Skeletal muscle tissue (tissue), 4 donors: ENCODE results near the gene FMNL3. TPM values are rescaled to one million over a fixed set of nuclear protein-coding genes. Genes with fewer than 3 reads are reported as not detected.
A peak's percentile ranks its signal among the peaks of the same experiment; 100 is the strongest.

Source experiments
- H3K27ac ChIP-seq: one replicate; pipeline ENCODE4 v1.7.0; 2013; ENCODE audit warnings: mild to moderate bottlenecking, low read depth, low read length, inconsistent platforms
- H3K27me3 ChIP-seq, 3 donors: one replicate each; pipeline ENCODE4 v1.7.0; 2013; ENCODE audit warnings: low read length in 3 of 3; ENCODE audit not compliant: control insufficient read depth in 3 of 3, insufficient read depth in 3 of 3
- H3K36me3 ChIP-seq, 3 donors: one replicate each; pipeline ENCODE4 v1.7.0; 2013; ENCODE audit warnings: low read length in 3 of 3; ENCODE audit not compliant: control insufficient read depth in 3 of 3, insufficient read depth in 3 of 3
- H3K4me1 ChIP-seq, 3 donors: one replicate each; pipeline ENCODE4 v1.7.0; 2013; ENCODE audit warnings: low read length in 3 of 3, mild to moderate bottlenecking in 3 of 3; ENCODE audit not compliant: control insufficient read depth in 3 of 3, insufficient read depth in 3 of 3
- H3K4me3 ChIP-seq, 3 donors: one replicate each; pipeline ENCODE4 v1.7.0; 2013; ENCODE audit warnings: low read length in 3 of 3
- H3K9ac ChIP-seq, 3 donors: one replicate each; pipeline ENCODE4 v1.7.0; 2013; ENCODE audit warnings: low read length in 3 of 3, mild to moderate bottlenecking in 3 of 3, moderate library complexity in 2 of 3, low read depth in 1 of 3
- H3K9me3 ChIP-seq, 3 donors: one replicate each; pipeline ENCODE4 v1.7.0; 2013; ENCODE audit warnings: low read length in 3 of 3; ENCODE audit not compliant: control insufficient read depth in 3 of 3
- total RNA-seq: library from RNA; depleted of rRNA; stranded (reverse); fragments of >200 nt; gene quantifications from one replicate; pipeline ENCODE4 v1.2.3, GENCODE V29; 2014
- donor health status: Osteomylitis.

FMNL3 gene
- total RNA-seq, 1 donor from 2014 or later = 19.3 TPM

DNA sequence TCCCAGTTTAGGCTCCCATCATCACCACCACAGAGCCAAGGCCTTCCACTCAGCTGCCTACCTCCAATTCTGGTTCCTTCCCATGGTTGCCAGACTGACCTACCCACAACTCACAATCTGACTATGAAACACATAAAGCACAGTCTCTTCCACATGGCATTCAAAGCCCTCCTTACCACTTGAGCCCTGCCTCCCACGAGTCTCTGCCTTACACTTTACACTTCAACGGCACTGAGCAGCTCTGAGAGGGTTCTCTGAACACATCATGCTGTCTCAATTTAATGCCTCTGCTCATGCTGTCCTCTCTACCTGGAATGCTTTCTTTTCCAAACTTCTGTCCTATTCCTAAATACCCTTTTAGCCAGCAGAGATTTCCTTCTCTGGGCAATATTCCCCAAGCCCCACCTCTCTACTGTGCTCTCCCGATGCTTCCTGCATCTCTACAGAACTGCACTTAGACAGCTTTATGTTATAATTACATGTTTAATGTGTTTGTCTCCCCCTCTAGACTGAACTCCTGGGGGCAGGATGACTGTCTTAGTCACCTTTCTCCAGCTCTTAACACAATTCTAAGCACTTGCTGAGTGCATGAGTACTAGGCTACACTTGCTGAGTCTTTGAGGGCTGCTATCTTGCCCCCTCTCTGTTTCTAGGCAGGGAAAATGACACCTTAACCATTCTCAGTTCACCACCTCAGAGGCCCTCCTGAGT, 23.5 kb downstream of the FMNL3 start:
- no peaks in the 10 kb centered on the region for H3K27me3 ChIP-seq
- H3K9ac ChIP-seq = no peak overlapping the region
- H3K9me3 ChIP-seq = no peaks in the 10 kb centered on the region
- peaks cover 0 to 5% (median 2%) of the 10 kb centered on the region in 3 donors for H3K4me1 ChIP-seq
- no peak overlapping the region for H3K4me3 ChIP-seq
- H3K36me3 ChIP-seq = no peaks in the 10 kb centered on the region
- no peak overlapping the region for H3K27ac ChIP-seq

DNA sequence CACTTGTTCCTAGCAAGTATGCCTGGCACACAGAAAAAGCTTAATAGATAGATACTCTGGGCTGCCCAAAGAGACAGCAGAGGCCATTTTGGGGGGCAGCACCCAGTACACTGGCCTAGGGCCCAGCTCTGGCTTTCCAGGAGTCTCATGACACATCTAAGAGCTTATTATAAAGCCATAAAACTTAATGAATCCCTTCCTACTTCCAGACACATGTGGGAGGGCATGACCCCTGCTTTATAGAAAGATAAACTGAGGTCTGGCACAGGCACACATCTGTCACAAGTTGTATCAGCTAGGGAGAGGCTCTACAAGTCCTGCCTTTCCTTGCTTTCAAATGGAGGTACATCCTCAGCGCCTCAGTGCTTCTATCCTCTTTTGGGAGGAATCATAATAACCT, 27.1 kb downstream of the FMNL3 start:
- no peaks in the 10 kb centered on the region for H3K36me3 ChIP-seq
- H3K27me3 ChIP-seq = no peaks in the 10 kb centered on the region
- H3K9me3 ChIP-seq = no peaks in the 10 kb centered on the region
- no peak overlapping the region for H3K4me3 ChIP-seq
- H3K4me1 ChIP-seq = peaks cover 12 to 16% (median 12%) of the 10 kb centered on the region in 3 donors
- no peak overlapping the region for H3K9ac ChIP-seq
- H3K27ac ChIP-seq = no peak overlapping the region

DNA sequence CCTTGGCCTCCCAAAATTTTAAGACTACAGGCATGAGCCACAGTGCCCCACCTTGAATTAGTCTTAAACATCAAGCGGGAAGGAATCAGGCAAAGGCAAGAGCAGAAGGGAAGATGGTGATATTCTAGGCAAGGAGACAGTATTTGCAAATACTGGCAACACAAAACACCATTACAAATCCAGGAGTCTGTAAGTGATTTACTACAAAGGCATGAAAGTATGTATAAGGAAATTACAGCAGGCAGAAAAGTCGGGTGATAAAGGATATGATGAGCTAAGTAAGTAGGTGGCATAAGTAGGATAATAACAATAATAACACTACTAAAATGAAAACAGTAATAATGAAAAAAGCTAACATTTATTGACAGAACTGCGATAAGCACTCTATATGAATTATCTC, 28.5 kb downstream of the FMNL3 start:
- H3K27ac ChIP-seq = no peak overlapping the region
- H3K4me1 ChIP-seq = peaks cover 25 to 28% (median 26%) of the 10 kb centered on the region in 3 donors
- no peak overlapping the region for H3K4me3 ChIP-seq
- H3K9ac ChIP-seq = no peak overlapping the region
- no peaks in the 10 kb centered on the region for H3K36me3 ChIP-seq
- no peaks in the 10 kb centered on the region for H3K9me3 ChIP-seq
- no peaks in the 10 kb centered on the region for H3K27me3 ChIP-seq

DNA sequence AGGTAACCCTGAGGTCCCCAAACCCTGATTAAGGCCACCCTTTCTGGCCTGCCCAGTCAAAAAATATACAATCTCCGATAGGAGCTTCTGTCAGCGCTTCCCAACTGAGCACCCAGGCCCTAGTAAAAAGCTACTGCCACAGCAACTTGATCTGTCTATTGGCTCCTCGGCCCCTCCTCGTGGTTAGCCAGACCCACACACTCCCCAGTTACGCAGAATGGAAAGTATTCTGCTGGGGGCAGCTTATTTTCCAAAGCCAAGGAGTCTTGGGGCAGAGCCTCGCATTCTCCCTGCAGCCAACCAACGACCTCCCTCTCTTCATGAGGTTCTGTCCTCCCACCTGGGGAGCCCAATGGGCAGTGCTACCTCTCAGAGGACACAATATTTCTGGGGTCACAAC, 32.1 kb downstream of the FMNL3 start:
- peak overlapping the region; percentile 96 for H3K27ac ChIP-seq
- peak overlapping the region in 1 of 3 donors; percentile 11 for H3K9ac ChIP-seq
- H3K4me3 ChIP-seq = peak overlapping the region in 1 of 3 donors; percentile 46
- H3K4me1 ChIP-seq = peaks cover 60 to 61% (median 60%) of the 10 kb centered on the region in 3 donors
- H3K36me3 ChIP-seq = no peaks in the 10 kb centered on the region
- H3K27me3 ChIP-seq = no peaks in the 10 kb centered on the region
- no peaks in the 10 kb centered on the region for H3K9me3 ChIP-seq

DNA sequence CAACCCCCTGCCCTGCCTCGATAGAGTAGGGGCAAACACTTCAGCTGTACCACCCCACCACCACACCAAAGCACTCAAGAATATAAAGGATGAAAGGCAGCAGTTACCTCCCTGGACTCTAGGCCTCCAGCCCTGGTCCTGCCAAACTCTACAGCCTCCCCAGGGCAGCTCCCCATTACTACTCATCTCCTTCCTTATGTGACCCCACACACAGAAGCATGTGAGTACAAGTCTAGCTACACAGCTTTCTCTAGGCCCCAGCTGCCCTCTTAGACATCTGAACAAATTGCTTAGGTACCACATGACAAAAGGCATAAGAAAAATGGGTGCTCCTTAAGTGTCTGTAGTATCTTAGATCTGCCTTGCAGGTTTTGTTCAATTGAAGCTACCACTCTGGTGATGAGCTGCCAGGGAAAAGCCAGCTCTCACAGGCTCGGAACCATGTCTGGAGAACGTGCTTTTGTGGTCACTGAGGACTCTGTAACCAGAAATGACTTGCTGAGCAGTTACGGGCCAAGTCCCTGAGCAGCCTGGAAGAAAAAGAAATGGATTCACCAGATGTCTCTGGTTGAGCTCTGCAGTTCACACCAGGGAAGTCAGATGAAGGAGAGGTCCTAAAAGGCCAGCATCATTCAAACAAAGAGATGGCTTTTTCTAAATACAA, 32.8 kb downstream of the FMNL3 start:
- Histone ChIP-seq H3K27me3 (no peaks in the 10 kb centered on the region), H3K9me3 (no peaks in the 10 kb centered on the region), H3K36me3 (no peaks in the 10 kb centered on the region), H3K4me3 (peak overlapping the region in 1 of 3 donors; percentile 46), H3K27ac (peak overlapping the region; percentile 96), H3K4me1 (peaks cover 61 to 64% (median 63%) of the 10 kb centered on the region in 3 donors), H3K9ac (peak overlapping the region; percentile 48 to 65 (median 52))

DNA sequence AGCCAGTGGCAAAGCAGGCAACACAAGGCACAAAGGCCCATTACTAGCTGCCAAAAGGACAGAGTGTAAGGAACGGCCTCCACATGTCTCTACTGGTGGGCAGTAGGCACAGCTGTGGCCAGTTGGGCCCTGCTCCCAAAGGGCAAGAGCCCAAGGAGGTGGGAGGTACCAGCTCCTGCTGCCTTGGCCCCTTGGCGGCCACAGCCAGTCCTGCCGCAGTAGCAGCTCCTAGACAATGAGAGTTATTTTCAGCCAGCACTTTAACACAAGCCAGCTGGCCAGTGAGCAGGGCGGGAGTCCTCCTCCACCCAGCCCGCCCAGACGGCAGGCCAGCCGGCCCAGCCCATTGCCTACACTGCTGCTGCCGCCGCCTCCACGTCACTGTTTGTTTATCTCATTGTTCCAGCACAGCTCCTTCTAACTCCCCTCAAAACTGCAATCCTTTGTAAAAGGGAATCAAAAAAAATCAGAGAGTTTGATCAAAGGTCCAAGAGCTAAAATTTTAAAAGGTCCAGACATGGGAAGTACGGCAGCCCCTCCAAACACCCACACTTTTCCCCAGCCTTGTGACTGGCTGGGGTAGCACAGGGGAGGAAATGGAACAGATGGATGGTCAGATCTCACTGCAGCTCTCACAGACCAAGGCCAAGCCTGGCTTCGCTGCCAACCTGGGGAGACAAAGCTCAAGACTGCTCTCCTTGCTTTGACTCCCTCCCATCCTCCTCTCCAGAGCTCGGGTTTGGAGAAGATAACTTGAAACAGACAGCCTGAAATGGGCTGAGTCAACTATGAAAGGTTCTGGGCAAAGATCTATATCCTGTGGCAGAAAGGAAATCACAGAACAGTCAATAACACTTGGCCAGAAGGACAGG, 33.5 kb downstream of the FMNL3 start:
- no peaks in the 10 kb centered on the region for H3K9me3 ChIP-seq
- H3K9ac ChIP-seq = peak overlapping the region; percentile 48 to 70 (median 52)
- no peaks in the 10 kb centered on the region for H3K27me3 ChIP-seq
- no peaks in the 10 kb centered on the region for H3K36me3 ChIP-seq
- peak overlapping the region; percentile 96 for H3K27ac ChIP-seq
- H3K4me1 ChIP-seq = peaks cover 61 to 64% (median 63%) of the 10 kb centered on the region in 3 donors
- H3K4me3 ChIP-seq = peak overlapping the region; percentile 47 to 58 (median 54)

DNA sequence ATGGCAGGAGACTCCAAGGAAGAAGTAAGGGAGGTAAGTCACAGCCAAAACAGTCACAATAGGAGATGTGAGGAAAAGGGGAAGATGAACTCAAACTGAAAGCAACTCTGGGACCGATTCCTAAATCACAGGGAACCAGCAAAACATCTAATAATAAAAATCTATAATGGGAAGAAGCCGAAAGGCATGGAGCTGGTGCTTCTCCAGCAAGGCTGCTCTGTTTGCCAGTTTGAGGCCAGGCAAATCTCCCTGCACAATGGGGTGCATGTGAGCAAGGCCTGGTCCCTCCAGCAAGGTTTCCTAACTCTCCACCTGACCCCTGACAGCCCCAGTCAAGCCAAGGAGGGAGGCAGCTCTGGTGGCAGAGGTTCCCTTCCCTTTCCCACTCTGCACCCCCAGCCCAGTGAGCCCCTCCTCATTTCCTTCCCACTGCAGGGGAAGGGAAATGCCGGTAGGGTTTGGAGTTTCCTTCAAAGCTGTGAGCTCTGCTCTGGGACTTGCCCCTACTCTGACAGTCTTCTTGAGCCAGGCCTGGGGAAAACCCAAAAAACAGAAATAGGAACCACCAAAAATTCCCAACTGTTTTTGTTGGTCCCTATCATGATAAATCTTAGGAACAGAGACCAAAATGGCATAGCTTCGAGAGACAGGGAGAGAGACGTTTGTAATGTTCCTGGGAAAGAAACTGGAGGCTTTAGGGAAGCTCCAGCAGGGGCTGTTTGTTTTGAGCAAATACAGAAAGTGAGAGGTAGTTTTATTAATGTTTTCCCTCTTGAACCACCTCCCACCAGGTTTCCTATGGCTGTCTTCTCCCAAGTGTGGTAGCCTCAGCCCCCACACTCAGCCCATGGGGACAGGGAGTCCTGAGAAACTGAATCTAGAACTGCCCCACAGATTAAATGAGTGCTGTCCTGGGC, 34.6 kb downstream of the FMNL3 start:
- Histone ChIP-seq H3K36me3 (no peaks in the 10 kb centered on the region), H3K4me1 (peaks cover 61 to 64% (median 63%) of the 10 kb centered on the region in 3 donors), H3K9me3 (no peaks in the 10 kb centered on the region), H3K4me3 (peak overlapping the region; percentile 47 to 58 (median 54)), H3K9ac (peak overlapping the region; percentile 19 to 70 (median 52)), H3K27me3 (no peaks in the 10 kb centered on the region), H3K27ac (peak overlapping the region; percentile 96)

DNA sequence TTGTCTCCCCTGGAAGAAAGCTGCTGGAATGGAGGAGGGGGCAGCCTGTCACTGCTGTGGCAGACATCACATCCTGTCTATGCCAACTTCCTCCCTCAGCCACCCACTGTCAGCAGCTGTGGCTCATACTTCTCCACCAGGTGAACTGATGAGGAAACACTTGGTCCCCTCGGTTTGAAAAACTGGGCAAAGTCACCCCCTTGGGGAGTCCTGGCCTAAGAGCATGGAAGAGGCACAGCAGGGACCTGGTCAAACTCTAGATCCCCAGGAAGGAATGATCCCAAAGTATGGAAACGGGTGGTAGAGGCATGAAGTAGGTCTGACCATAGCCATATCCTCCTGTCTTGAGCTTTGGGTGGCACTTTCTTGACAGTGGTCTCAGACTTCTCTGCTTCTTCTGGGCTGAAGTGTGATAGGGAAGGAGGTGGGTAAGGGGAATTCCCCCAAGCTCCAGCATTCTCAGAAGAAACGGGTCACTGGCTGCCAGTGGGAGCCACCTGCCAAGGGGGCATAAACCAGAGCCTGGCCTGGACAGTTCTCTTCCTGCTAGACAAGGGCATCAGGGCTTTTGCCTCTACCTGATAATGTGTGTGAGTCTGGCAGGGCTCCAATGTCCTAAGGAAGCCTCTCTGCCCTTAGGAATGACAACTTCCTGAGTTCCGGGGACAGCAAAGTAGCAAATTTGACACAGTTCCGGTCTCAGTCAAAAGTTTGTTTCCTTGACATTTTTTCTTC, 36.0 kb downstream of the FMNL3 start:
- no peaks in the 10 kb centered on the region for H3K9me3 ChIP-seq
- no peak overlapping the region for H3K9ac ChIP-seq
- H3K4me3 ChIP-seq = peak overlapping the region in 1 of 3 donors; percentile 4
- peaks cover 62 to 70% (median 68%) of the 10 kb centered on the region in 3 donors for H3K4me1 ChIP-seq
- H3K36me3 ChIP-seq = no peaks in the 10 kb centered on the region
- peak overlapping the region; percentile 96 for H3K27ac ChIP-seq
- H3K27me3 ChIP-seq = no peaks in the 10 kb centered on the region
